HG03196 (cell line): ENCODE data around the gene FAM216B.
"Not testable (repeated sequence)": the region's sequence is repeated elsewhere in the genome, so short reads cannot be mapped to it uniquely, and the experiment has no call there.

Experiments used
- ATAC-seq: cut with Tn5 transposase; IDR thresholded peaks from one replicate; pipeline ENCODE4 v1.9.1; 2021; ENCODE audit not compliant: unreplicated experiment

The FAM216B gene

GRCh38 chr13:42777467-42777866, 3.9 kb upstream of the FAM216B start:
- ATAC-seq, result no peak

- ATAC-seq, result no peak
Measured at GRCh38 chr13:42780044-42780443, 1.3 kb upstream of the FAM216B start.

- ATAC-seq, result no peak
Measured at GRCh38 chr13:42786715-42787114, 5.3 kb downstream of the FAM216B start.

- no peak for ATAC-seq
Measured at GRCh38 chr13:42788601-42789000, 7.2 kb downstream of the FAM216B start.

- no peak for ATAC-seq
Measured at GRCh38 chr13:42792154-42792553, 10.8 kb downstream of the FAM216B start.

- ATAC-seq, result no peak
Measured at GRCh38 chr13:42794577-42795275, 13.3 kb downstream of the FAM216B start.

- ATAC-seq, result no peak
Measured at GRCh38 chr13:42795666-42796065, 14.3 kb downstream of the FAM216B start.

- ATAC-seq, result no peak
Measured at GRCh38 chr13:42796747-42797356, 15.5 kb downstream of the FAM216B start.

- ATAC-seq, result no peak
Measured at GRCh38 chr13:42798118-42798517, 16.7 kb downstream of the FAM216B start.

- no peak for ATAC-seq
Measured at GRCh38 chr13:42800109-42800643, 18.8 kb downstream of the FAM216B start.

- no peak for ATAC-seq
Measured at GRCh38 chr13:42803563-42804204, 22.3 kb downstream of the FAM216B start.

GRCh38 chr13:42804244-42804874, 23.0 kb downstream of the FAM216B start:
- ATAC-seq, result no peak

GRCh38 chr13:42807241-42807640, 25.9 kb downstream of the FAM216B start:
- ATAC-seq, result no peak

GRCh38 chr13:42807866-42808265, 26.5 kb downstream of the FAM216B start:
- no peak for ATAC-seq

GRCh38 chr13:42808341-42808940, 27.1 kb downstream of the FAM216B start:
- no peak for ATAC-seq

GRCh38 chr13:42812316-42812715, 30.9 kb downstream of the FAM216B start:
- ATAC-seq, result no peak

GRCh38 chr13:42814868-42815267, 33.5 kb downstream of the FAM216B start:
- no peak for ATAC-seq

GRCh38 chr13:42815681-42816080, 34.3 kb downstream of the FAM216B start:
- no peak for ATAC-seq

- no peak for ATAC-seq
Measured at GRCh38 chr13:42816538-42816937, 35.2 kb downstream of the FAM216B start.

- ATAC-seq, result not testable (repeated sequence)
Measured at GRCh38 chr13:42819687-42820086, 38.3 kb downstream of the FAM216B start.

GRCh38 chr13:42820451-42820850, 39.1 kb downstream of the FAM216B start:
- no peak for ATAC-seq
